NCI-H2196 (cell line): ENCODE results near the gene ZFHX2.

Experiments used
- DNase-seq: peaks from one replicate; lab custom pipeline; 2025; ENCODE audit not compliant: unreplicated experiment; lab: John Stamatoyannopoulos, UW

The ZFHX2 gene

GRCh38 chr14:23481979-23482822, 69.4 kb downstream of the ZFHX2 start:
- DNase-seq, result peak; percentile 12

GRCh38 chr14:23481362-23481970, 70.1 kb downstream of the ZFHX2 start:
- no peak for DNase-seq

- peak; percentile 71 for DNase-seq
Measured at GRCh38 chr14:23478109-23478759, 73.3 kb downstream of the ZFHX2 start.

- no peak for DNase-seq
Measured at GRCh38 chr14:23470947-23471346, 80.6 kb downstream of the ZFHX2 start.
